ES-I3 (cell line): ENCODE data around the gene INSYN2B.

ENCODE experiments used
- H3K36me3 ChIP-seq: 2 replicates; pipeline ENCODE4 v1.6.1; 2013; ENCODE audit warnings: mild to moderate bottlenecking, low read length, control low read depth, moderate library complexity; ENCODE audit not compliant: insufficient read depth
- H3K4me1 ChIP-seq: 2 replicates; pipeline ENCODE4 v1.6.1; 2013; ENCODE audit warnings: mild to moderate bottlenecking, control low read depth, low read length; ENCODE audit not compliant: insufficient read depth
- H3K9ac ChIP-seq: 2 replicates; pipeline ENCODE4 v1.6.1; 2013; ENCODE audit warnings: low read depth, mild to moderate bottlenecking, low read length, moderate library complexity
- H3K9me3 ChIP-seq: 2 replicates; pipeline ENCODE4 v1.6.1; 2013; ENCODE audit warnings: mild to moderate bottlenecking, low read length, moderate library complexity; ENCODE audit not compliant: control insufficient read depth, insufficient read depth

Gene INSYN2B

DNA sequence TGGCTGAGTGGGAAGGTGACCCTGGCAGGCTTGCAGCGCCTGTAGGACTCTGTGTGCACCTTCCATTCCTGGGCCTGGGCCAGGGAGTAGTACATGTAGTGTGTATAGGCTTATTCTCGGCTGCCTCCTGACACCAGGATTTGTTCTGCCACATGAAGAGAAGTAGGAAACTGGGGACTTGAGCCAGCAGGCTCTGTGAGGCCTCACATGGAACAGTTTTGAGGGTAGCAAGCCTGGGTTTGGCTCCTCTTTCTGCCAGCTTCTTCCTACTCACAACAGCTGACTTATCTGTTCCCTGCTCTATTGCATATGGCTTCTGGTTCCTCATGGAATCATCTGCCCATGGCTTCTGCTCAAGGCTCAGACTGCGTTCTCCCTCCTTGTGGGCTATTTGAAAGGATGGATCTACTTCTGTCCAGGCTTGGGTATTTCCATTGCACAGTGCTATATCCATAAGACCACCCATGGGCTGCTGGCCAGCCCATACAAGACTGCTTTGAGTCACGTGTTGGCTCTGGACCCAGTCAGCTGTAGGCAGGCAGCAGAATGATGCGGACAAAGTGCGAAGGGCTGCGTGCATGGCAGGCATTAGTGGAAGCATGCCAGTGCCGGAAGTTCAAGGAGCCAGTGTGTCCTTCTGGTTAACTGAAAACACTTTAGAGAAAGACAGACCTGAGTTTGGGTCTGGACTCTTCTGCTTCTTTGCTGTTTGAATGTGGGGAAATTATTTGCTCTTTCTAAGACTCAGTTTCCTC lies 11.0 kb upstream of the INSYN2B start:
- Histone ChIP-seq H3K4me1 (peaks cover 10% of the 10 kb centered on the region), H3K9me3 (no peaks in the 10 kb centered on the region), H3K36me3 (no peaks in the 10 kb centered on the region), H3K9ac (no peak overlapping the region)

DNA sequence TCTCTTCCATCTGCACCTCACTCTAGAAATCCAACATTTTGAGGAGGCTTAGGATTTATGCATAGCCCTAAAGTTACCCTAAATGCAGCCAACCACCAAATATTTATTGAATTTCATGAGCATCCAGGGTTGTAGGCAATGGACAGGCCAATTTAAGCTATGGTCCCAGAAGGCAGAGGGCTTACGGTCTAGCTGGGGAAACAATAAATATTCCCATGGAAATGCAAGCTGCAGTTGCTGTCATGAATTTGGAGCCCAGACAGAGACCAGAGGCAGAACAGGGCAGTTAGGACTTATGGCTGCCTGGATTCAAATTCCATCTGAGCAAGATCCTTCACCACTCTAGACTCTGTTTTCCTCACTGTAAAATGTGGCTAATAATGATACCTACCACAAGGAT lies 9.1 kb upstream of the INSYN2B start:
- Histone ChIP-seq H3K36me3 (no peaks in the 10 kb centered on the region), H3K9ac (no peak overlapping the region)

DNA sequence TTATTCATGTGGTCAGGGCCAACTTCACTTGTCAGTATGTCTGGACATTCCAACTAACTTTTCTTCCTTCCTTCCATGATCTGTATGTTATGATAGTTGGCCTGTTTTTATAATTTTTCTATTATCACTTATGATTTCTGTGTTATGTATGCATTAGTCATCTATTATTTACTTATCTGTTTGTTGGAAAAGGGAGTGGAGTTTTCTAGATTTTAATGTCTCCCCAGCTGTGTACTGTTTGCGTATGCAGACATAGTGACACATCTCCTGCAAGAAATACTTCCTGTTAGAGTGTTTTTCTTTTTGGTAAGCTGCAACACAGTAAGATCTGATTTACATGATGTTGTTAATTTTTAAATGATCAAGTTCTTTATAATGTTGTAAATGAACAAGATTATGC lies 8.7 kb upstream of the INSYN2B start:
- H3K36me3 ChIP-seq, result no peaks in the 10 kb centered on the region
- H3K4me1 ChIP-seq, result peaks cover 7% of the 10 kb centered on the region
- no peak overlapping the region for H3K9ac ChIP-seq
- no peaks in the 10 kb centered on the region for H3K9me3 ChIP-seq

More for the DNA sequence above, 9.1 kb upstream of the INSYN2B start:
- Histone ChIP-seq H3K9me3 (no peaks in the 10 kb centered on the region), H3K4me1 (peaks cover 7% of the 10 kb centered on the region)

DNA sequence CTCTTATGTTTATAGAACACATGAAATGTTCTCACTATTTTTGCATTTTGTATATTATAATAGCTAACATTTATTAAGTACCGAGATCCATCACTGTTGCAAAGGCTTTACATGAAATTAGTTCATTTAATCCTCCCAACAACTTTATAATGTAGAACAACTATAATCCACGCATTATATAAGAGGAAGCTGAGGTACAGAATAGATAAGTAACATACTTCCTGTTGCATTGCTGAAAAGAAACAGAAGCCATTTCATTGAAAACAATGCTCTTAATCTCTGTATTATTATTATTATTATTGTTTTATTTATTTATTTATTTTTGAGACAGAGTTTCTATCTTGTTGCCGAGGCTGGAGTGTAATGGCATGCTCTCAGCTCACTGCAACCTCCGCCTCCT lies 7.9 kb upstream of the INSYN2B start:
- no peaks in the 10 kb centered on the region for H3K9me3 ChIP-seq
- H3K36me3 ChIP-seq, result no peaks in the 10 kb centered on the region
- peaks cover 2% of the 10 kb centered on the region for H3K4me1 ChIP-seq
- H3K9ac ChIP-seq, result no peak overlapping the region

DNA sequence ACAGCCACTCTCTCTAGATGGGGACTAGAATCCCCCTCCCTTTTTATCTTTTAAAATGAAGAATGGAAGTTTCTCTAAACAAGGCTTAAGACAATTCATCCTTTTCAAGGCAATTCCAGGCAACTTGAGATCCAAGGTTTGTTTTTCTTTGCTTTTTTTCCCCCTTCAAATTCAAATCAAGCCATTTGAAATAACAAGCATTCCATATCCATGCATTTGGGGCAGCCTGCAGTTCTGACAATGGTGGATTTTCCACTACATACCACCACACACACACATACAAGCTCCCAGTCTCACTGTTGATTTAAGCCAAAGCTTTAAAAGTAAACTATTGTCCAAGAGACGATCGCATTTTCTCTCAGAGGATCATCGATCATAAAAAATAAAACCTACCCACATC lies 424 bp downstream of the INSYN2B start:
- Histone ChIP-seq H3K9me3 (no peaks in the 10 kb centered on the region), H3K4me1 (peaks cover 42% of the 10 kb centered on the region), H3K9ac (peak overlapping the region; percentile 53), H3K36me3 (no peaks in the 10 kb centered on the region)

DNA sequence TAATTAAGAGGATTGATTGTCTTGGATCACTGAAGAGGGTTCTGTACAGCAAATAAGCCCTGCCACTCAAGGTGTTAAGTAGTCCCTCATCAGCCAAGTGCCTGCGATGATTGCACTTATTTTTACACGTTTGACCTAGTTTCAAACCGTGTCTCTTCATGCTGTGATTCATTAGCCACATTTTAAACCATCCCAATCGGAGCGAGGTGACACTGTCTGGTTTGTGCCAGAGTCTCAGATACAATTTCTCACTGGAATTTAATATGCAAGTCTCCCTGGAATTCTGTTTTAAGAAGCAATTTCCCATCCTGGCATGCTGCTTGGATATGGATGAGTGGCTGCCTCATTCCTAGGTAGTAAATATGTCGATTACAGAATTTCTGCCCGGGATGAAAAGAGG lies 1.6 kb downstream of the INSYN2B start:
- Histone ChIP-seq H3K36me3 (no peaks in the 10 kb centered on the region), H3K9me3 (no peaks in the 10 kb centered on the region), H3K9ac (no peak overlapping the region), H3K4me1 (peaks cover 42% of the 10 kb centered on the region)

DNA sequence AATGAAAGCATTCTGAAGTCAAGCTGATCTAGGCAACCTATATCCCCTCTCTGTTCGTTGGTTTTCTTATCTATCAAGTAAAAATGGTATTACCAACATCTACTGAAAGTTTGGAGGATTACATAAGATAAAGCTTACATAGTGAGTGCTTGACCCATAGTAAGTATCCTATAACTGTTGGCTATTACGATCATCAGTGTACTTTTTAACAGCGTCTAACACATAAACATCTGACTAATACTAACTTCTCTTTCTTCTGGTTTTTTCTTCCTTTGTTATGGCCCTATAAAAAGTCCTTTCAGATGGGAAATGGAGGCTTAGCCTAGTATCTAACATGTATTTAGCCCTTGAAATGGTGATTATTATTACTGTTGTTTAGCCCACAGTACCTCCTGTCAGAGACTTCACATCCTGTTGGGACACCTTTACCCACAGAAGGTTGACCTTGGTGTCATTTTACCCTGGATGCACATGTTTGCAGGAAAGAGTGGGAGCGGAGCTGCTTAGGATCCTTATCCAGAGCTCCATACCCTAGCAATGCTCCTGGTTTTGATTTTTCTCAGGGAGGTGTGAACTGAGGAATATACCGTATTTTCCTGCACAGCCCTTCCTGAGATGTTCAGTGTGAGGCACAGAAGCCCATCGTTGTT lies 6.0 kb downstream of the INSYN2B start:
- Histone ChIP-seq H3K36me3 (no peaks in the 10 kb centered on the region), H3K4me1 (peaks cover 44% of the 10 kb centered on the region), H3K9me3 (no peaks in the 10 kb centered on the region), H3K9ac (no peak overlapping the region)

DNA sequence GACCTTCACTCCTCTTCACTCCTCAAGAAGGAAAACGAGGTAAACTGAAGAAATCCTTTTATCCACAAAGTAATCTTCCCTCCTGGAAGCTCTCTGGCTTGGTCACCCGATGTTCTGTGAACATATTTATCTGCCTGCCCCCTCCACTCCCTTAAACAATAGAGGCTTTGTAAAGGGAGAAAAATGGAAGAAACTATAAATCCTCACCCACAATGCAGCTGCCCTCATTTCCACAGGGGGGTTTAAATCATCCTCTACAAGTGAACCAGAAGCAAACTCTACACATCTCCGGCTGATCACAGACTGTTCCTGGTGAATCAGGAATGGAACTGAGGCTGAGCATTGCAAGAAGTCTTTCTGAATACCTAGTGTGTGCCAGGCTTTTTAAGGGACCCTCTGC lies 7.2 kb downstream of the INSYN2B start:
- H3K9ac ChIP-seq, result no peak overlapping the region
- no peaks in the 10 kb centered on the region for H3K36me3 ChIP-seq
- H3K4me1 ChIP-seq, result peaks cover 34% of the 10 kb centered on the region
- no peaks in the 10 kb centered on the region for H3K9me3 ChIP-seq

DNA sequence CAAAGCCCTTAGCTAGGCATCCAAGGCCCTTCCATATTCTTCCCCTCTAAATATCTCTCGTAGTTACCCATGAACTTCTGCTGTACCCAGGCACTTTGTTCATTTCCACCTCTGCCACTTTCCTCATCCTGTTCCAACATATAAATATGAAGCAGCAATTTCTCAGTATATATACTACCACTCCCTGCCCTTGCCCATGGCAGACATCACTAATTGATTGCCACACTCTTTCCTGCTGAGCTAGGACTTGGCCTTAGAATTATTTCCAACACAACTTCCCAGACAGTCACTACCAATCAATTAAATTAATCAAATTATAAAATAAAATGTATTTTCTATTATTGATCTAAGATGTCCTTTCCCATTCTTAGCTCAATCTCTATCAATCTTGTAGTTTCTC lies 8.5 kb downstream of the INSYN2B start:
- no peaks in the 10 kb centered on the region for H3K36me3 ChIP-seq
- no peak overlapping the region for H3K9ac ChIP-seq
- H3K4me1 ChIP-seq, result peaks cover 22% of the 10 kb centered on the region

DNA sequence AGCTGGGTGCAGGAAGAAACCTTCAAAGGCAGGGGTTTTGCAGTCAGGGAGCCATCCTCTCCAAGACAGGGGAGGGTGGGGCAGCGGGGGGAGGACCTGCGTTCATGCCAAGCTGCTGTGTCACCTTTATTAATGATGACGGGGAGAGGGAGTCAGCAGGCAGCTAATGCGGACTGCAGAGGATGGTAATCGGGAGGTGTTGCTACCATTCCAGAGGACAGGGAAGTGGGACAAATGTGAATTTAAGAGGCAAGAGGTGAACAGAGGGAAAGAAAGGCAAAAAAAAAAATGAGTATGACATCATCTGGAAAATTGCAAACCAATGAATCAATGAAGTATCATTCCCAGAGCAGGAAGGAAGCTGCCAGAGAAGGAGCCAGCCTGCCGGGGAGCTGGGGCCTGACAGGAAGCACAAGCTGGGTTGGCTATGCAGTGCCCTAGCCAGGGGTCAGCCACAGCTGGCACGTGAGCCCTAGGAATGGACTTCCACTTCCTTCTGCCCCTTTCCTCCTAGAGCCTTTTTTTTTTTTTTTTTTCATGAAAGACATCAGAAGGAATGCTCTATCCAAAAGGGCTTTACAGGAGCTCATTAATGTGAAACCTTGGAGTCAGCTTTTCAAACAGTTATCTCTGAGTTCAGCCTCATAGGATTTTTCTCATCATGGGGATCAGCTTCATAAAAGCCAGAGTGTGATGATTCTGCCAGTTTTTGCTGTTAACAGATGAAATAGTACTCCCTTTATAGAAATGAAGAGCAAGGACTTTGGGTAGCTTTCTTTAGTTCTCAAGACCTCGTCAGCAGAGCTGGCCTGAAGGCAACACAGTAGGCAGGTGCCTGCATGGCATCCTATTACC lies 9.2 kb downstream of the INSYN2B start:
- no peaks in the 10 kb centered on the region for H3K36me3 ChIP-seq
- H3K9ac ChIP-seq, result no peak overlapping the region
- no peaks in the 10 kb centered on the region for H3K9me3 ChIP-seq
- H3K4me1 ChIP-seq, result peaks cover 15% of the 10 kb centered on the region

More for the DNA sequence above, 8.5 kb downstream of the INSYN2B start:
- H3K9me3 ChIP-seq, result no peaks in the 10 kb centered on the region

DNA sequence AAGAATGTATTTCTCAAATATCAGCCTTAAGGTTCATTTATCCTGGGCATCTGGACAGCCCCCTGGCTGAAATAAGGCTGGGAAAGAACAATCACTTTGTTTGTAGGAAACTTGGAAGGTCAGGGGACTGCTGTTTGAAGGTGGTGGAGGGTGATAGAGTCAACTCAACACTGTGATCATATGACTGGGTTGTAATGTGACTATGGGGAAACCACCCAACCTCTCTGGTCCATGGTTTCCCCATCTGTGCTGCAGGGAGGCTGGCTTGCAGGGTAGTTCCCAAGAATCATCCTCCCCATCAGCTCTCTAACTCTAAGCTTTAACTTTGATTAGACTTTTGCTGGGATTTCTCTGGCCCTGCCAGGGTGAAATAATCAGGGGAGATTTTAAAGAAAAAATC lies 10.0 kb downstream of the INSYN2B start:
- Histone ChIP-seq H3K4me1 (peaks cover 13% of the 10 kb centered on the region), H3K9me3 (no peaks in the 10 kb centered on the region), H3K9ac (no peak overlapping the region), H3K36me3 (no peaks in the 10 kb centered on the region)

DNA sequence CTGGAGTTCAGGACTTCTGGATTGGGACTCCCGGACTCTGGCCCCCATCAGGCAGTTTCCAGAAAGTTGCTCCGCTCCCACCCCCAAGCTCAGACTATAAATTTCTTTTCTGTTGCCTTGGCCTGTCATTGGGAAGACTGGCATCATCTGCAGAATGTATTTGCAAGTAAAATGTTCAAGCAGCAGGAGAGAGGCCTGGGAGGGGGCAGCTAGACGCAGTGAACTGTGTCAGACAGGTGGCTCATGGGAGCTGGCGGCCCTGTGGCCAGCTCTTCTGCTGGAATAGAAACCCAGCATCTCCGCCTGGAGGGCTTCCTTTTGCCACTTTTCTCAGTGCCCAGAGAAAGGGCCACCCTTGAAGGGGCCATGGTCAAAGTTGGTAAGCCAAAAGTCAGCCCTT lies 16.0 kb downstream of the INSYN2B start:
- H3K9me3 ChIP-seq, result no peaks in the 10 kb centered on the region
- H3K4me1 ChIP-seq, result peaks cover 7% of the 10 kb centered on the region; the same call in 1 of the 2 replicates
- no peak overlapping the region for H3K9ac ChIP-seq
- no peaks in the 10 kb centered on the region for H3K36me3 ChIP-seq

DNA sequence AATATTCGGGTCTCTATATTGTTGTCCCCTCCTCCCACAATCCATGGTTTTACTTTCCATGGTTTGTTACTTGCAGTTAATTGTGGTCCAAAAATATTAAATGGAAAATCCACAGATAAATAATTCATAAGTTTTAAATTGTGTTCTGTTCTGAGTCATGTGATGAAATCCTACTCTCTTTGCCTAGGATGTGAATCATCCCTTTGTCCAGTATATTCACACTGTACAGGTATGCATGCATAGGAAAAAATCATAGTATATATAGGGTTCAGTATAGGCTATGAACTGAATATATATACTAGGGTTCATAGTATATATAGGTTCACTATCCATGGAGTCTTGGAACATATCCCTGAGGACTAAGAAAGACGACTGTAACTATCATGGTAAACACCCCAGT lies 19.6 kb downstream of the INSYN2B start:
- no peaks in the 10 kb centered on the region for H3K9me3 ChIP-seq
- H3K36me3 ChIP-seq, result no peaks in the 10 kb centered on the region; the same call in 1 of the 2 replicates
- no peak overlapping the region for H3K9ac ChIP-seq
- H3K4me1 ChIP-seq, result peaks cover 13% of the 10 kb centered on the region

DNA sequence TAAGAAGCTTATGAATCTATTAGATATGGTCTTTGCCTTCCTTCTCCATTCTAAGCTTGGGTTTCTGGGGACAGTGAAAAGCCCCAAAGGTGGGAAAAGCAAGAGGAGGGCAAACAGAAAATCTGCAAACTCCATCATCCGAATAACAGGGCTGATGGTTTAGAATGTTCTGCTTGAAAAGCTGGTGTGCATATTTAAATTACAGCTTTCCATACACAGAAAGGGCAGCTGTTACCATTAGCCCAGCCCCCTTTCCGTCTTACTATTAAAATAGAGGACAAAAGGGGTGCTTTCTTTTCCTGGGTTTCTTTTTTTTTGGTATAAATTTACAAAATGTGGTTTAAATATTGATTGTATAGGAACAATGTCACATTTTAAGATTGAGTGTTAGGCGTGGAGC lies 22.0 kb downstream of the INSYN2B start:
- Histone ChIP-seq H3K4me1 (peaks cover 6% of the 10 kb centered on the region; the same call in 1 of the 2 replicates), H3K9me3 (no peaks in the 10 kb centered on the region), H3K9ac (no peak overlapping the region), H3K36me3 (no peaks in the 10 kb centered on the region; the same call in 1 of the 2 replicates)
